Right lobe of liver (tissue), 6 donors: ENCODE data around the gene NPFFR1. TPM values are rescaled to one million over a fixed set of nuclear protein-coding genes. Genes with fewer than 3 reads are reported as not detected.
A peak's percentile ranks its signal among the peaks of the same experiment; 100 is the strongest.

Source experiments
- ATAC-seq, 4 donors: fragments of 200-7000 bp; cut with Tn5 transposase; one replicate each; pipeline ENCODE4 v1.9.1; 2020; ENCODE audit warnings: mild to moderate bottlenecking in 4 of 4, moderate library complexity in 4 of 4
- DNase-seq, 3 donors: peaks; one replicate each; pipeline ENCODE4 v3.0.0-alpha.2; 2020
- H3K27ac ChIP-seq, 3 donors: fragments of 200-600 bp; one replicate each; pipeline ENCODE4 v1.8.0; 2022
- H3K27me3 ChIP-seq, 2 donors: fragments of 200-600 bp; one replicate each; pipeline ENCODE4 v1.8.0; 2022
- H3K36me3 ChIP-seq, 4 donors: fragments of 200-600 bp; sonication (generic) in 1 of 4; one replicate each; pipeline versions ENCODE4 v1.5.1 to v1.8.0; 2017 to 2022; ENCODE audit warnings: control low read depth in 1 of 4
- H3K4me1 ChIP-seq, 4 donors: fragments of 200-600 bp; sonication (generic) in 1 of 4; one replicate each; pipeline versions ENCODE4 v1.5.1 to v1.8.0; 2017 to 2022; ENCODE audit warnings: control low read depth in 1 of 4
- H3K4me3 ChIP-seq, 3 donors: fragments of 200-600 bp; one replicate each; pipeline ENCODE4 v1.8.0; 2022
- H3K9me3 ChIP-seq, 4 donors: fragments of 200-600 bp; sonication (generic) in 1 of 4; one replicate each; pipeline versions ENCODE4 v1.5.1 to v1.8.0; 2017 to 2022; ENCODE audit warnings: control low read depth in 1 of 4
- CTCF ChIP-seq, 4 donors: fragments of 200-600 bp in 3 of 4; fragments of 450-650 bp in 1 of 4; IDR thresholded peaks; one replicate each; pipeline versions ENCODE4 v1.5.1 to v1.8.0; 2016 to 2022; ENCODE audit warnings: antibody characterized with exemption in 4 of 4, mild to moderate bottlenecking in 2 of 4
- POLR2A ChIP-seq: fragments of 450-650 bp; IDR thresholded peaks from one replicate; pipeline ENCODE4 v1.6.1; 2017; ENCODE audit warnings: antibody characterized with exemption, mild to moderate bottlenecking
- WGBS: methylation state at CpG from one replicate; pipeline ENCODE4 v1.1.6; 2018; ENCODE audit warnings: low coverage, low lambda C conversion rate; ENCODE audit not compliant: insufficient coverage; ENCODE audit errors: missing lambda C conversion rate; 5-methylcytosine and 5-hydroxymethylcytosine counted together
- intact Hi-C, 2 donors: fragments of 100-400 bp; cut with DNase I; formaldehyde crosslinking; loops; one replicate each; pipeline versions ENCODE4 v1.11.2 to v1.14.1; 2022
- total RNA-seq, 6 experiments: library from RNA; depleted of rRNA in 2 of 6; stranded (reverse); fragments of >200 nt in 2 of 6; fragmentation: NEBNext Ultra II Directional in 3 of 6; extraction: Animal tissue kit (Norgen Biotek cat#: 25700) in 3 of 6; gene quantifications; one replicate each; pipeline versions ENCODE4 v1.1.0 to v1.2.4, GENCODE V29; 2016 to 2023
- donor health status: DM: no; HTN: yes; CAD: no.
- donor health status: DM: no; HTN: no; CAD: no.
- donor health status: DM: no; HTN: no; CAD: no.
- donor health status: DM: no; HTN: yes; CAD: no.
- donor health status: DM: no; HTN: yes; CAD: no.

Gene NPFFR1
- total RNA-seq, 6 experiments from 2014 or later = not detected

- 72% methylated on average over 16 of the region's 18 CpGs for WGBS
- Histone ChIP-seq H3K27ac (no peak overlapping the region), H3K27me3 (no peaks in the 10 kb centered on the region)
Measured at GRCh38 chr10:70234668-70235447, 48.9 kb downstream of the NPFFR1 start.

GRCh38 chr10:70233939-70234300 lies 49.9 kb downstream of the NPFFR1 start:
- TF ChIP-seq POLR2A (no peak), CTCF (IDR thresholded peaks at IDR 0.05) (no peak)
- intact Hi-C loops = no loop called here
- Histone ChIP-seq H3K9me3 (no peaks in the 10 kb centered on the region), H3K27me3 (no peaks in the 10 kb centered on the region), H3K4me1 (peaks cover 0 to 6% (median 0%) of the 10 kb centered on the region in 4 donors), H3K36me3 (peaks cover 0 to 10% (median 0%) of the 10 kb centered on the region in 4 donors), H3K4me3 (peak overlapping the region; percentile 75 to 96 (median 81)), H3K27ac (peak overlapping the region; percentile 26 to 84 (median 72))
- no peak for ATAC-seq
- DNase-seq = no peak
- 11% methylated on average over 5 of the region's 8 CpGs for WGBS

More at GRCh38 chr10:70234668-70235447, 48.9 kb downstream of the NPFFR1 start:
- intact Hi-C loops = no loop called here
- peaks cover 0 to 6% (median 0%) of the 10 kb centered on the region in 4 donors for H3K4me1 ChIP-seq
- DNase-seq (no peak), ATAC-seq (no peak)
- H3K4me3 ChIP-seq = no peak overlapping the region
- no peak for TF ChIP-seq CTCF (IDR thresholded peaks at IDR 0.05)
- no peak for TF ChIP-seq POLR2A
- no peaks in the 10 kb centered on the region for H3K9me3 ChIP-seq
- H3K36me3 ChIP-seq = peaks cover 0 to 3% (median 0%) of the 10 kb centered on the region in 4 donors

- WGBS = 0% methylated on average over 9 of the region's 74 CpGs
- intact Hi-C loops = no loop called here
- ATAC-seq (peak; percentile 94 to 99 (median 96)), DNase-seq (peak; percentile 99)
- peak within 1 kb of the TSS; percentile 75 to 96 (median 81) for H3K4me3 ChIP-seq
- peaks cover 0 to 6% (median 2%) of the 10 kb centered on the region in 4 donors for H3K4me1 ChIP-seq
- H3K9me3 ChIP-seq = no peaks in the 10 kb centered on the region
- H3K36me3 ChIP-seq = peaks cover 0 to 14% (median 0%) of the 10 kb centered on the region in 4 donors
- H3K27me3 ChIP-seq = no peaks in the 10 kb centered on the region
- H3K27ac ChIP-seq = peak within 1 kb of the TSS; percentile 76 to 97 (median 91)
- TF ChIP-seq CTCF (IDR thresholded peaks at IDR 0.05) = peak; percentile 18 to 41 (median 28)
- peak; percentile 94 for TF ChIP-seq POLR2A
Measured at GRCh38 chr10:70233109-70233938, 50.5 kb downstream of the NPFFR1 start, which contains the start of gene PPA1. Gene PPA1 (minus strand): TSS chr10:70233429. CDS start chr10:70233327, 102 bp downstream.

- H3K27ac ChIP-seq = peak overlapping the region; percentile 76 to 97 (median 91)
- TF ChIP-seq POLR2A (no peak), CTCF (IDR thresholded peaks at IDR 0.05) (no peak)
- H3K27me3 ChIP-seq = no peaks in the 10 kb centered on the region
- DNase-seq (no peak), ATAC-seq (no peak)
- peaks cover 0 to 14% (median 0%) of the 10 kb centered on the region in 4 donors for H3K36me3 ChIP-seq
- peaks cover 0 to 9% (median 3%) of the 10 kb centered on the region in 4 donors for H3K4me1 ChIP-seq
- WGBS = 0% methylated on average over 9 of the region's 18 CpGs
- intact Hi-C loops = no loop called here
- peak overlapping the region; percentile 75 to 96 (median 81) for H3K4me3 ChIP-seq
- no peaks in the 10 kb centered on the region for H3K9me3 ChIP-seq
Measured at GRCh38 chr10:70232859-70233108, 51.0 kb downstream of the NPFFR1 start.
